HG02759 (cell line): Measurements from ENCODE around the gene PCDHGC5.
A peak's percentile ranks its signal among the peaks of the same experiment; 100 is the strongest.

ENCODE experiments used
- ATAC-seq: cut with Tn5 transposase; IDR thresholded peaks from one replicate; pipeline ENCODE4 v1.9.1; 2021; ENCODE audit warnings: mild to moderate bottlenecking, moderate library complexity; ENCODE audit not compliant: unreplicated experiment

The PCDHGC5 gene

DNA sequence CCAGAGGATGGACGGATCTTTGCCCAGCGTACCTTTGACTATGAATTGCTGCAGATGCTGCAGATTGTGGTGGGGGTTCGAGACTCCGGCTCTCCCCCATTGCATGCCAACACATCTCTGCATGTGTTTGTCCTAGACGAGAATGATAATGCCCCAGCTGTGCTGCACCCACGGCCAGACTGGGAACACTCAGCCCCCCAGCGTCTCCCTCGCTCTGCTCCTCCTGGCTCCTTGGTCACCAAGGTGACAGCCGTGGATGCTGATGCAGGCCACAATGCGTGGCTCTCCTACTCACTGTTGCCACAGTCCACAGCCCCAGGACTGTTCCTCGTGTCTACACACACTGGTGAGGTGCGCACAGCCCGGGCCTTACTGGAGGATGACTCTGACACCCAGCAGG lies 1.9 kb downstream of the PCDHGC5 start:
- ATAC-seq = no peak

DNA sequence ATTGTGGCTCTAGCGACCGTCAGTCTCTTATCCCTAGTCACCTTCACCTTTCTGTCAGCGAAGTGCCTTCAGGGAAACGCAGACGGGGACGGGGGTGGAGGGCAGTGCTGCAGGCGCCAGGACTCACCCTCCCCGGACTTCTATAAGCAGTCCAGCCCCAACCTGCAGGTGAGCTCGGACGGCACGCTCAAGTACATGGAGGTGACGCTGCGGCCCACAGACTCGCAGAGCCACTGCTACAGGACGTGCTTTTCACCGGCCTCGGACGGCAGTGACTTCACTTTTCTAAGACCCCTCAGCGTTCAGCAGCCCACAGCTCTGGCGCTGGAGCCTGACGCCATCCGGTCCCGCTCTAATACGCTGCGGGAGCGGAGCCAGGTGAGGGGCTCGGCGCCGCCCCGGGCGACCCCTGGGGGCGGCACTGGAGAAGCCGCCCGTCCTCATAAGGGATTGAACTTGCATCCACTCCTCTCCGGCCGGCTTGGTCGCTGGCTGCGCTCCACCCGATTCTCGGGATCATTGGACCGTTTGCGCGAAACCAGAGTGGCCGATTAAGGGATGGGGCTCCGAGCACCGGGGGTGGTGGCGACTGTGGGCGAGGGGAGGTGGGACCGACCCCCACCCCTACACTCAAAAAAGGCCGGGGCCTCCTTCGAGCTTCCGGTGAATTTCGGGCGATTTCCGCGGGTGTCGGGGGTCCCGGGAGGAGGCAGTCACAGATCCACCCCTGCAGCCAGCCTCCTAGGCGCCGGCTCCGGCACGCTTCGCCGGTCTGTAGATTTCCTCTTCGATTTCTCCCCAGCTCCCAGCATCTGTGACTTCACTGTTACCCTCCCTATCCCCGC lies 2.7 kb downstream of the PCDHGC5 start:
- ATAC-seq = peak; percentile 20

DNA sequence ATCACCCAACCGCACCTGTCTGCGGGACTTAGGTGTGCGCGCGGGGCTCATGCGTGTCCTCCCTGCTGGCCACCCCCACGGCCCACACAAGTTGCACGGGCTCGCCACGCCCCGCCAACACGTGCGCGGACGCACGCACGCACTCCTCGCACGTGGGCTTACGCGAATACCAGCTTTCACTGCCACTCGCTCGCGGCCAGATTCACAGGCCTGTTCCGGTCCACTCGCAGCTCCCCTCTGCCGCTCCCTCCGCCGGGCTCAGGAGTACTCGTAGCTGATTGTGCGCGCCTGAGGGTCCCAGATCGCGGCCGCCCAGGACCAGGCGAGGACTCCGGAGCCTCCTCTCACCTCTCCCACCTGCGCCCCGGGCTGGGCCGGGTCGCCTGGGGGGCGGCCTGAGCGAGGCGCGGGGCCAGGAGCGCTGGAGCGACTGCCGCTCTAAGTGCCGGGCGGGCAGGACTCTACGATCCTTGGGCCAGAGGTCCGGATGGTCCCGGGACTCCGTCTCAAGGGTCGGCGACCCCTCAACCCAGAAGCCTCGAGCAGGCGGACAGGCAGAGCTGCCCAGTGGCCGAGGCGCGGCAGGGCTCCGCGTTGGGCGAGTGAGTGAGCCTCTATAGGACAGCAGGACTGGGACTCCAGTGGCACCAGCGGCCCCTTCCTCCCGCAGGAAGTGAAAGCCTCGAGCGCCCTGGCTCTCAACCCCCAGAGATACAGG lies 3.4 kb downstream of the PCDHGC5 start:
- peak; percentile 47 for ATAC-seq

DNA sequence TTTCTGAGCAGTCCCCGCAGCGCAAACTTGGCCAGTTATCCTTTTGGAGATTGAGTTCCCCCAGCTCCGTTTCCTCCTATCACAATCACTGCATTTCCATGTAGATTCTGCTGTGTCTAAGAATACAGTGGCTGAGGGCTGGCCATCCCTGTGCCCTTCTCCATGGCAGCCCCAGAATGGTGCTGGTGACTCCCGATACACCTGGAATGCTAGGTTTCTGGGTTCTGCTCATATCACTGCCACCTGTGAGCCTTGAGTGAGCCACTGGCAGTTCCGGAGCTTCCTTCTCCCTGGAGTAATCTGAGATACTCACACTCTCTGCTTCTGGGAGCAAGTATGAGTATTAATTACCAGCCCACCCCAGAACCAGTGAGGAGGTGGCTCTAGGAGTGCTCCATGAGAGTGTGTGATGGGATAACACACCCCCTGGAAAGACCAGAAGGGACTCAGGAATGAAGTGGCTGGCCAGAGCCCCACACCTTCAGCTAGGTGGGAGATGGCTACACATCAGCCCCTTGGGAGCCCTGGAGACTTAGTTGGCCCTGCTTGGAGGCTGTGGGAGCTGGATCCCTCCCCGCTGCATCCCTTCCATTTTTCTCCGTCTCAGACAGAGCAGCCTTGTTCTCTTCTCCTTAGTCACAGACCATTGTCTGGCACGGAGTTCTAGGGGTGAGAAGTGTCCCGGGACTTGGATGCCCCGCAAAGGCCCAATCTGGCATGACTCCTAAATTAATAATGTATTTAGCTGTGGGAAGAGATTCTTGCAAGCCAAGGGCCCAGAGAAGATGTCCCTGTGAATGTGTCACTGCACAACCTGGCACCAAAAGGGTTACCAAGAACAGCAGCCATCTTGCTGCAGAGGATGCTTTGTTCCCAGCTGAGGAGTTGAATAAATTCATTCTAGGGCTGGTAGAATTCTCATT lies 4.9 kb downstream of the PCDHGC5 start:
- ATAC-seq = no peak

DNA sequence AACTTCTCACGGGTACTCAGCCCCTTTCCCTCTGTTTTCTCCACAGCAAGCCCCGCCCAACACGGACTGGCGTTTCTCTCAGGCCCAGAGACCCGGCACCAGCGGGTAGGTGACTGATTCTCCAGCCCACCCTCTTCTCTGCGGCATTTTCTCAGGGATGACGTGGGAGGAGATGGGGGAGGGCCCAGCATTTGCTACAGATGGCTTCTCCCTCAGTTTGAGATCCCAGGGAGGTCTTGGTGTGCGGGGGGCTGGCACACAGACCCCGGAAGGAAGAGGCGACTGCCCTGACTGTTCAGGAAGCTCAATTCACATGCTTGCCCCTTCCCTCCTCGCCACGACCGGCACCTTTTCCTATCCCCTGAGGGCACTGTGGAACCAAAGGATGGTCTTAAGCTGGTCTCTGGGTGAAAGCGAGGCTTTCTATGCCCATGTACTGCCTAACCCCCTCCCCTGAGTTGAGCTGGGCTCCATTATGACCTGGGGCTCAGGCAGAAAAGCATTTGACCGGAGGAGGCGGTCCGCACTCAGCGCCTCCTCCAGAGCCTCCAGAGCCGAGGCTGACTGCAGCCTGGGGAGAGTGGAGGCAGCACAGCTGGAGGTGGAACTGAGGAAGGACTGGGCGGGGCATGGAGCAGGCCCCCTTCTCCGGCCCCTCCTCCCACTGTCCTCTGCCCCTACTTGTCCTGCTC lies 6.0 kb downstream of the PCDHGC5 start:
- ATAC-seq = no peak

DNA sequence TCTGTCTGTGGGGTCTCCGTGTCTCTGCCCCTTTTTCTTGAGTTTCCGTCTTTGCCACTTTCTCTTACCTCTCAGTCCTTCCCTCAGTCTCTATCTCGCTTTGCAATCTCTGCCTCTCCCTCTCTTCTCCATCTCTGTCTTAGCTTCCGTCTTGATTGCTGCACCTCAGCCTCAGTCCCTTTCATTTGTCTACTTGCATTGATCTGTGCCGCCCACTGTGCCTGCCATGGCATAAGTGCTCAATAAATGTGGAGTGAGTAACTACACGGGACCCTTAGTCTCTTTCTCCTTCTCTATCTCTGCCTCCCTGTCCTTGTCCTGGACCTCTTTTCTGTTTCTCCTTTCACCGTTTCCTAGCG lies 6.6 kb downstream of the PCDHGC5 start:
- no peak for ATAC-seq

DNA sequence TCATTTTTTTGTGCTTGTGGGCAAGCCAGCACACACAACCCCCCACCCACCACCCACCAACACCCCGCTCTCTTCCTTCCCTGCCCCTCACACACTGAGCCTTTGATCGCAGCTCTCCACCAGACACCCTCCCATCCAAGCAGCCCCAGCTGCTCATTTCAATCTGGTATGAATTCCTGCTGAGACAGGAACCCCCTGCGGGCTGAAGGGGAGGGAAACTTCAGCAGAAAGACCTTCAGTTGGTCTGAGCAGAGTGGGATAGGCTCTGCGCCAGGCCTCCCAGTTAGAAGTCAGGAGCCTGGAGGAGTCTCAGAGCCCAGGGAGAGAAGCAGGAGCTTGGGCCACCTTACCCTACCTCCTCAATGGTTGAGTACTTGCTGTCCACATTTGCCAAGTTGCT lies 7.2 kb downstream of the PCDHGC5 start:
- ATAC-seq = no peak

DNA sequence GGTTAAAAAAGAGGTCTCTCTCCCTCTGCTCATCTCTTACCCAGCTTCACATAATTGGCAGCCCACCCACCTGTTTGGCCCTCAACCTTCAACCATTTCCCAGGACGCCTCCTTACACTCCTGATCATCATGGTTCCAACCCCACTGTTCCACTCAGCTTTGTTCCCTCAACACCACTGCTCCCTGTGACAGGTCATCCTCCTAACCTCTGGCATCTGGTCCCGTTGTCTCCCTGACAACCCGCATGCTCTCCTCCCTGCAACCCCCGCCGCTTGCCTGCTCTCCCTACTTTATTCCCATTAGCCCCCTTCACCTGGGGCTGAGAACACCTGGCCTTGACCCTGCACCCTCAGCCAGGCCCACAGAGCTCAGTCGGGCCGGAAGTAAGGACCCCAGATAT lies 12.9 kb downstream of the PCDHGC5 start:
- no peak for ATAC-seq

DNA sequence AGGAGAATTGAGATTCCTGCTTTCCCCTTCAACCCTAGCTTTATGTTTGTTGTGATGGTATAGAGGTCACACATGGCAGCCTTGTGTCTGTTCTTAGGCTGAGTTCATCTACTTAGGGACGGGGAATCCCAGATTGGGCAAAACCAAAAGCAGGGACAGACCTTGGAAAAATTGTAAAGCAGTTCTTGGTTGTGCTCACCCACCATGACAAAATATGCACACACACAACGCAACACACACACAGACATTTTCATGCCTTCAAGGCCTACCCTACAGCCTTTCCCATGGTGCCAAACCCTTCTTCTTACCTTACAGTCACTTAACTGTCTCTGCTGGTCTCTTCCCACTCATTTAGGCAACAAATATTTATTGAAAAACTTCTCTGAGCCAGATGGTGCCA lies 14.8 kb downstream of the PCDHGC5 start:
- ATAC-seq = no peak

DNA sequence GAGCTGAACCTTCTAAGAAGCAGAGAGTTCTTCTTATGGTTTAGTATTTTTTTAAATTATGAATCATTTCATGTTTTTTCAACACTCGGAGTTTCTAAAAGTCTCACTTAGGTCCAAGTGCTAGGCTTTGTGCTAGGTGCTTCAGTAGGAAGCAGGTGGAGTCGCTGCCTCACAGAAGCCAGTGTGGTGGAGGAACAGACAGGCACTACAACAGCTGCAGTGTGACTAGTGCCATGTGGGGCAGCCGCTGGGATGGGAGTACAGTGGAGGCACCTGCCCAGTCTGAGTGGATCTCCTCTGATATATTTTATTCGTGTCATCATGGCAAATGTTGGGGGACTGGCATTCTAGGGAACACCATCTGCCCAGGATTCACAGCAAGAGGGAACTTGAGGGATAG lies 15.3 kb downstream of the PCDHGC5 start:
- no peak for ATAC-seq

DNA sequence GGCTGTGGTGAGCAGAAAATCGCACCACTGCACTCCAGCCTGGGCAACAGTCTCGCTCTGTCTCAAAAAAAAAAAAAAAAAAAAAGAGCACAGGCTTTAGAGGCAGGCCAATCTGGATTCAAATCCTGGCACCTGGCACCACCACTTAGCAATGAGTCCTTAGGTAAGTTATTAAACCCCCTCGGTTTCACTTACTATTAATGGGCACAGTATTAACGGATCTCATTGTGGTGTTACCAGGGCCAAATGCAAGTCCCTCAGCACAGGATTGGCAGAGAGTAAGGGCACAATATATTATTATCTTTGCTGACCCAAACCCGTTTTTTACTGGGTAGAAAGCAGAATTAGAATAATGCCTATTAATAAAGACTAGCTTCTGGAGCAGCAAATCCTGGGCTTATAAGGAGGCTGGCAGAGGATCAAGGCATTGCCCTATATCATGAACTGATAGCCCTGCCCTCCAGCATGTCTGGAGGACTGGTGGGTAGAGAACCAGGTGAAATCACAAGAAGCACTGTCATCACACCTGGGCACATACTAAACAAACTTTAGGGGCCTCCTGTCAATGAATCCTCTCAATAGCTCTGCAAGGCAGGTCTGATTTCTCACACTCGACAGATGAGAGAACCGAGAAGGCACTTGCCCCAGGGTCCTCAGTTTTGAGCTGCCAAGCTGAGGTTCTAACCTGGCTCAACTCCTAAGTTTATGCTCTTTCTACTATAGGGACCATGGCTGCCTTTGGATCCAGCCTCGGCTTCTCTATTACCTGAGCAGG lies 17.7 kb downstream of the PCDHGC5 start:
- ATAC-seq = no peak

DNA sequence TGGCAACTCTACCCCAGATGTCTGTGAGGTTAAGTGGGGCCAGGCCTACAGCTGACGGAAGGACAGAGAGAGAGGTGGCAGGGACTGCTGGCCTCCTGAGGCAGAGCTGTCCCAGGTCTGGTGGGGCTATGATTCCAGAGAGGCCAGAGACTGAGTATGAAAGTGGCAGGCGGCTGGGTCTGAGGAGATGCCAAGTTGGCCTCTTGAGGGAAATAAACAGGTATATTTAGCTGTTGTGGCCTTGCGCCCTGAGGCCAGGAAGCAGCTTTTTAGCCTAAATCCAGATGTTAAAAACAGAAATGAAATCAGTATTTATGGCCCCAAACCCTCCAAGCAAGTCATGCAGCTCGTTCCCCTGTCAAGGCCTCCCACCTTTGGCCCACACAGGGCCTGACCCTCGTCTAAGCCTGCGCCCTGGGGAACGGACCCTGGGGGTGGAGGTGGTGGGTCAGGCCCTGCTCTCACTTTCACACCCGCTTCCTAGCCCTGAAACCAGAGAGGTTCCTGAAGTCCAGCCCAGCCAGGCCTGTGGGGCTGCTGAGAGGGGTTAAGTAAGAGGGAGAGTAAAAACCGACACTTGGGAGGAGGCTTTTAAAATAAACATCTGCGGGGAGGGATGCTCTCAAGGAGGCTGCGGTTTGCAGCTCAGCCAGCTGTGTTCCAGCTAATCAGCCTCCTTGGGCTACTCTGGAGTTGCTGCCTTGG lies 18.7 kb downstream of the PCDHGC5 start:
- ATAC-seq = peak; percentile 51

DNA sequence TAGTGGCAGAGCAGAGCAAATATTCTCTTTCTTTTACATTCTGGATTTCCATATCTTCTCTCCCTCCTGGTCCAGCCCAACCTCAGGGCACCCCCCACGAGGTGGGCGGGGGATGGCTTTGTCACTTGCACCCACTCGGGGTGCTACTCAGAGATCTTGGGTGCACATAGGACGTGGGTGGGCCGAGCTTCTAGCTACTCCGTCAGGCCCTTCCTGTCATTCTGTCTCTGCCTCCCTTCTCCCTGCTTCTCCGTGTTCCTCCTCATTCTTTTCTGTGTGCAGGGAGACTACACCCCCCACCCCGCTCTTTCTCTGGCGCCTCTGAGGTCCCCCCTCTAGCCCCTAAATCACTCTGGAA lies 19.5 kb downstream of the PCDHGC5 start:
- ATAC-seq = no peak

DNA sequence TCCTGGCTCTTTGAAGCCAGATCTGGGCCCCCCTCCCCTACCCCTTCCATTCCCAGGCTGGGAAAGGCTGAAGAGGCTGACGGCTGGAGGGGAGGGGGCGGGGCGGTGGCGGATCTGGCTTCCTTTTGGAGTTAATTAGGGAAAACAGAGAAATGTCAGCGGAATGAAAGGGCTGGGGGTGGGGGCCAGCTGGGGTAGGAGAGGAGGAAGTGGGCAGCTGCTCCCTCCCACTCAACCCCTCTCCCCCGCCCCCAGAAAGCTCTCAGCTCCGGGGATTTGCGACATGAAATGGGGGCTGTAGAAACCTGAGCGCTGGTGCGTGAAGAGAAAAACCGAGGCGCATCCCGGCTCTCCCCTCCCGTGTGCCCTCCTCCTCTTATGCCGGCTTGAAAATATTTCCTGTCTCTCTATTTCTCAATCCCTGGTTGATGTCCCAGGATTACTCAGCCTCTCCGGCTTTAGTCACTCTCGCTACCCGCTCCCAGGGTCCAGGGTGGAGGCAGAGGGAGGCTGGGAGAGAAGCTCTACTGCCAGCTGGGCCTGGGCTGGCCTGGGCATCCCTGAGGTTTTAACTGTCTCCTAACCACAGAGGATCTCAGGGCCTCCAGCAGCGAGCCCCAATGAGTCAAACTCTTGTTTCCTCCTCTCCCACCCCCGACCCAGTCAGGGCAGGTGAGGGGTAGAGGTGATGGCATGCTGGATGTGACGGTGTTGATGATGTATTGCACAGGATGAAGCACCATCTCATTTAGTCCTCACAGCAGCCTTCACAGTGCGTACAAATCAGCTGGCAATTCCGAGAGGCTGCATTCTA lies 20.1 kb downstream of the PCDHGC5 start:
- peak; percentile 16 for ATAC-seq

DNA sequence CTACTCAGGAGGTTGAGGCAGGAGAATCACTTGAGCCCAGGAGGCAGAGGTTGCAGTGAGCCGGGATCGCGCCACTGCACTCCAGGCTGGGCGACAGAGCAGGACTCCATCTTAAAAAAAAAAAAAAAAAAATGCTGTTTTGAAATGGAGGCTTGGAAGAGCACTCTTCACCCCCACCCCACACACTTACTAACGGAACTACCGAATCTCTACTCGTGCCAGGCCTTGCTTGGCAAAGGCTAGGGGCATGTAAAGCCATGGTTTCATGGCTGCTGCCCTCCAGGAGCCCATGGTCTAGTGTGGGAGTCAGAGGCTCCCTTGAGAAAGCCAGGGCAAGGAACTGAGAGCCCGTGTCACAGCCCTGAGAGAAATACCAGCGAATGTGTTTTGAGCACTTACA lies 21.3 kb downstream of the PCDHGC5 start:
- no peak for ATAC-seq

DNA sequence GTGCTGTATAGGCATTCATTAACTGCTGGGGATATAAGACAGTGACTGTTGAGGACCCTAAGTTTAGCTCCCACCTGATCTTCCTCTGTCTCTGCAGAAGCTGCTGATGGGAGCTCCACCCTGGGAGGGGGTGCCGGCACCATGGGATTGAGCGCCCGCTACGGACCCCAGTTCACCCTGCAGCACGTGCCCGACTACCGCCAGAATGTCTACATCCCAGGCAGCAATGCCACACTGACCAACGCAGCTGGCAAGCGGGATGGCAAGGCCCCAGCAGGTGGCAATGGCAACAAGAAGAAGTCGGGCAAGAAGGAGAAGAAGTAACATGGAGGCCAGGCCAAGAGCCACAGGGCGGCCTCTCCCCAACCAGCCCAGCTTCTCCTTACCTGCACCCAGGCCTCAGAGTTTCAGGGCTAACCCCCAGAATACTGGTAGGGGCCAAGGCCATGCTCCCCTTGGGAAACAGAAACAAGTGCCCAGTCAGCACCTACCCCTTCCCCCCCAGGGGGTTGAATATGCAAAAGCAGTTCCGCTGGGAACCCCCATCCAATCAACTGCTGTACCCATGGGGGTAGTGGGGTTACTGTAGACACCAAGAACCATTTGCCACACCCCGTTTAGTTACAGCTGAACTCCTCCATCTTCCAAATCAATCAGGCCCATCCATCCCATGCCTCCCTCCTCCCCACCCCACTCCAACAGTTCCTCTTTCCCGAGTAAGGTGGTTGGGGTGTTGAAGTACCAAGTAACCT lies 22.1 kb downstream of the PCDHGC5 start:
- ATAC-seq = peak; percentile 24

DNA sequence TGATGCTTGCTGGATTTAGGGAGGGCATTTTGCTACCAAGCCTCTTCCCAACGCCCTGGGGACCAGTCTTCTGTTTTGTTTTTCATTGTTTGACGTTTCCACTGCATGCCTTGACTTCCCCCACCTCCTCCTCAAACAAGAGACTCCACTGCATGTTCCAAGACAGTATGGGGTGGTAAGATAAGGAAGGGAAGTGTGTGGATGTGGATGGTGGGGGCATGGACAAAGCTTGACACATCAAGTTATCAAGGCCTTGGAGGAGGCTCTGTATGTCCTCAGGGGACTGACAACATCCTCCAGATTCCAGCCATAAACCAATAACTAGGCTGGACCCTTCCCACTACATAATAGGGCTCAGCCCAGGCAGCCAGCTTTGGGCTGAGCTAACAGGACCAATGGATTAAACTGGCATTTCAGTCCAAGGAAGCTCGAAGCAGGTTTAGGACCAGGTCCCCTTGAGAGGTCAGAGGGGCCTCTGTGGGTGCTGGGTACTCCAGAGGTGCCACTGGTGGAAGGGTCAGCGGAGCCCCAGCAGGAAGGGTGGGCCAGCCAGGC lies 23.0 kb downstream of the PCDHGC5 start:
- ATAC-seq = no peak
